HFFc6 (cell line): ENCODE data around the gene MRC1. TPM values are rescaled to one million over a fixed set of nuclear protein-coding genes. Genes with fewer than 3 reads are reported as not detected.

Experiments used
- DNase-seq: peaks from one replicate; pipeline ENCODE4 v3.0.0-alpha.2; 2018
- H3K27ac Mint-ChIP-seq: 2 replicates; pipeline ENCODE4 v1.8.0; 2020; ENCODE audit warnings: mild to moderate bottlenecking, mixed read lengths
- H3K27me3 Mint-ChIP-seq: 2 replicates; pipeline ENCODE4 v1.8.0; 2021; ENCODE audit warnings: mild to moderate bottlenecking, moderate library complexity, mixed read lengths; ENCODE audit not compliant: insufficient read depth
- H3K36me3 Mint-ChIP-seq: 2 replicates; pipeline ENCODE4 v1.8.0; 2021; ENCODE audit warnings: low read depth, mixed read lengths
- H3K4me1 Mint-ChIP-seq: 2 replicates; pipeline ENCODE4 v1.8.0; 2020; ENCODE audit warnings: low read depth, mixed read lengths
- H3K4me3 Mint-ChIP-seq: 2 replicates; pipeline ENCODE4 v1.8.0; 2020; ENCODE audit warnings: mild to moderate bottlenecking, moderate library complexity, mixed read lengths
- H3K9me3 Mint-ChIP-seq: 2 replicates; pipeline ENCODE4 v1.8.0; 2020; ENCODE audit warnings: mild to moderate bottlenecking, mixed read lengths
- total RNA-seq, 6 experiments: library from RNA; stranded (reverse); fragmentation: NEBNext Ultra II Directional; extraction: Animal tissue kit (Norgen Biotek cat#: 25700); gene quantifications; 2 replicates in 1 of 6; 3 replicates in 5 of 6; pipeline ENCODE4 v1.2.3, GENCODE V29; 2021
- TF ChIP-seq, protein P1 (sequence below): fragments of 200-600 bp; sonication (generic); IDR thresholded peaks from 2 replicates; pipeline ENCODE4 v1.5.0; 2021; ENCODE audit warnings: antibody characterized with exemption, mild to moderate bottlenecking

MRC1 gene
- total RNA-seq, 6 experiments from 2014 or later: 0.02 to 0.06 TPM; not detected in 4

DNA sequence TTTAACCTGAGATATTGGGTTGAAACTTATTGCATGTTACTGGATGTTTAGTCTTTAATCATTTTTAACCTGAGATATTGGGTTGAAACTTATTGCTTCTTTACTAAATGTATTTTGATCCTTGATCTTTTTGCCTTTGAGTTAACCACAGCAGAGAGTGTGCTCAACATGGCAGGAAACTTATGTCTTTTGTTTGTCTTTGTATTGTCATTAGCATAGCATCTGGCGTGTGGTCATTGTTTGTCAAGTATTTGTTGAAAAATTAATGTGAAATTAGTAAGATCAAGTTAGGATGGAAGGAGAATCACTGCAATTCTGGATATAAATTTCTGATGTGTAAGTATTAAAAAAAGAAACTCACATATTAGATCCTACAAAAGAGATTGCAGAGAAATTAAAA lies 8.2 kb downstream of the MRC1 start:
- TF ChIP-seq, protein P1, sequence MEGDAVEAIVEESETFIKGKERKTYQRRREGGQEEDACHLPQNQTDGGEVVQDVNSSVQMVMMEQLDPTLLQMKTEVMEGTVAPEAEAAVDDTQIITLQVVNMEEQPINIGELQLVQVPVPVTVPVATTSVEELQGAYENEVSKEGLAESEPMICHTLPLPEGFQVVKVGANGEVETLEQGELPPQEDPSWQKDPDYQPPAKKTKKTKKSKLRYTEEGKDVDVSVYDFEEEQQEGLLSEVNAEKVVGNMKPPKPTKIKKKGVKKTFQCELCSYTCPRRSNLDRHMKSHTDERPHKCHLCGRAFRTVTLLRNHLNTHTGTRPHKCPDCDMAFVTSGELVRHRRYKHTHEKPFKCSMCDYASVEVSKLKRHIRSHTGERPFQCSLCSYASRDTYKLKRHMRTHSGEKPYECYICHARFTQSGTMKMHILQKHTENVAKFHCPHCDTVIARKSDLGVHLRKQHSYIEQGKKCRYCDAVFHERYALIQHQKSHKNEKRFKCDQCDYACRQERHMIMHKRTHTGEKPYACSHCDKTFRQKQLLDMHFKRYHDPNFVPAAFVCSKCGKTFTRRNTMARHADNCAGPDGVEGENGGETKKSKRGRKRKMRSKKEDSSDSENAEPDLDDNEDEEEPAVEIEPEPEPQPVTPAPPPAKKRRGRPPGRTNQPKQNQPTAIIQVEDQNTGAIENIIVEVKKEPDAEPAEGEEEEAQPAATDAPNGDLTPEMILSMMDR: no peak
- Mint-ChIP-seq H3K4me3 (no peak overlapping the region), H3K9me3 (no peaks in the 10 kb centered on the region), H3K27me3 (peaks cover 2% of the 10 kb centered on the region; the same call in 1 of the 2 replicates), H3K4me1 (no peaks in the 10 kb centered on the region), H3K27ac (no peak overlapping the region), H3K36me3 (no peaks in the 10 kb centered on the region)
- no peak for DNase-seq

GRCh38 chr10:17817790-17818189 lies 8.6 kb downstream of the MRC1 start:
- Mint-ChIP-seq H3K4me1 (no peaks in the 10 kb centered on the region), H3K36me3 (no peaks in the 10 kb centered on the region), H3K27me3 (peaks cover 5% of the 10 kb centered on the region), H3K4me3 (no peak overlapping the region), H3K9me3 (no peaks in the 10 kb centered on the region), H3K27ac (no peak overlapping the region)
- TF ChIP-seq, protein P1: no peak
- no peak for DNase-seq

DNA sequence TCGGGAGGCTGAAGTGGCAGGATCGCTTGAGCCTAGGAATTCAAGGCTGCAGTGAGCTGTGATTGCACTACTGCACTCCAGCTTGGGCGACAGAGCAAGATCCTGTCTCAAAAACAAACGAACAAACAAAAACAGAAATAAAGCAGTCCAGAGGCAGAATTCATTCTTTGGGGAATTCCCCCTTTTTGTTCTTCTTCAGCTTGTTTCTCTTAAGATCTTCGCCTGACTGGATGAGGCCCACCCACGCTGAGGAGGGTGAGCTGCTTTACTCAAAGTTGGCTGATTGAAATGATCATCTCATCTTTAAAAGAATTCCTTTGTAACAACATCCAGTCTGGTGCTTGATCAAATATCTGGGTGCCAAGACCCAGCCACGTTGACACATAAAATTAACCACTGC lies 10.7 kb downstream of the MRC1 start:
- Mint-ChIP-seq H3K4me1 (no peaks in the 10 kb centered on the region), H3K4me3 (no peak overlapping the region), H3K27ac (no peak overlapping the region), H3K36me3 (no peaks in the 10 kb centered on the region), H3K27me3 (peaks cover 16% of the 10 kb centered on the region), H3K9me3 (no peaks in the 10 kb centered on the region)
- TF ChIP-seq, protein P1: no peak
- DNase-seq: no peak

- DNase-seq: no peak
- peaks cover 14% of the 10 kb centered on the region for H3K27me3 Mint-ChIP-seq
- no peaks in the 10 kb centered on the region for H3K9me3 Mint-ChIP-seq
- no peak overlapping the region for H3K27ac Mint-ChIP-seq
- TF ChIP-seq, protein P1: no peak
- no peaks in the 10 kb centered on the region for H3K4me1 Mint-ChIP-seq
- H3K36me3 Mint-ChIP-seq: no peaks in the 10 kb centered on the region
- H3K4me3 Mint-ChIP-seq: no peak overlapping the region
These were observed 11.8 kb downstream of the MRC1 start for GRCh38 chr10:17820943-17821342.

DNA sequence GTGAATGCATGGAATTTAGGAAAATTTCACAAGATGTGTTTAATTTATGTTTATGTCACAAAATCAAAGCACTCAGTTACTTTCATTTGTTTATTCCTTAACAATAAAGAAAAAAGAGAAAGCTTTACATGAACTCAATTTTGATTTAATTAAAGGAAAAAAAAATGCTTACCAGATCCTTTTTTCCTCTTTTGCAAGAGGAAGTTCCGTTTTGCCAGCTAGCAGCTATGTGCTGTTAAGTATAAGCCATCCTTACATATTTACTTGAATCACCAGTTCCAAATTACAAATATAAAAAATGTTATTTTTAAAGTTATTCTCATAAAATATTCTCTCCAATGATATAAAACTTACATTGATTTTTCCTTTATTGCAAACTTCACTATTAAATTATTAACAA lies 12.7 kb downstream of the MRC1 start:
- no peaks in the 10 kb centered on the region for H3K4me1 Mint-ChIP-seq
- no peak overlapping the region for H3K27ac Mint-ChIP-seq
- H3K9me3 Mint-ChIP-seq: no peaks in the 10 kb centered on the region
- H3K27me3 Mint-ChIP-seq: peaks cover 16% of the 10 kb centered on the region
- no peak for DNase-seq
- H3K4me3 Mint-ChIP-seq: no peak overlapping the region
- TF ChIP-seq, protein P1: no peak
- no peaks in the 10 kb centered on the region for H3K36me3 Mint-ChIP-seq

DNA sequence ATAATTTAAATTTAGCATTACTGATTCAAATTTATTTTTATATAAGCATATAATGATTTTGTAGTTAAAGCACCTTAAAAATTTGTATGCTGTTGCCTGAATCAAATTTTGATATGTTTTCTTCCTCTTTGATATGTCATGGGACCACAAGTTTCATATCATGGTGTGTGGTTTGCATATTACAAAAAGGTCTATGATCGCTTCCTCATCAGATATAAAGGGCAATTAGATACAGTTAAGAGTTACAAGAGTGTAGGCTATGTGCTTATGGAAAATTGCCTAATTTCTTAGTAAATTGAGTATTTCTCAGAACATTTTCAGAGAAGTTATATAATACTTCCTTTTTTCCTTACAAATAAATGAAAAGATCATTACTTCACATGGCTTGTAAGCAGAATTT lies 22.2 kb downstream of the MRC1 start:
- Mint-ChIP-seq H3K9me3 (no peaks in the 10 kb centered on the region), H3K4me3 (no peak overlapping the region), H3K27ac (no peak overlapping the region), H3K4me1 (peaks cover 17% of the 10 kb centered on the region), H3K36me3 (no peaks in the 10 kb centered on the region), H3K27me3 (peaks cover 2% of the 10 kb centered on the region)
- no peak for DNase-seq
- TF ChIP-seq, protein P1: no peak
